Brain microvascular endothelial cell (primary cell): ENCODE results near the gene RHOD.

Source experiments
- DNase-seq: peaks from one replicate; pipeline ENCODE4 v3.0.0-alpha.2; 2020
- H3K27ac ChIP-seq: fragments of 250-450 bp; sonication (Bioruptor Pico); 2 replicates; pipeline ENCODE4 v1.5.1; 2020; ENCODE audit warnings: mild to moderate bottlenecking, moderate library complexity
- H3K27me3 ChIP-seq: fragments of 250-450 bp; sonication (Bioruptor Pico); replicated peaks from 2 replicates; pipeline ENCODE4 v1.5.1; 2020; ENCODE audit warnings: mild to moderate bottlenecking
- H3K36me3 ChIP-seq: fragments of 250-450 bp; sonication (Bioruptor Pico); replicated peaks from 2 replicates; pipeline ENCODE4 v1.5.1; 2020; ENCODE audit warnings: mild to moderate bottlenecking
- H3K4me3 ChIP-seq: 2 replicates; pipeline ENCODE4 v1.5.1; 2011; ENCODE audit warnings: low read depth, mild to moderate bottlenecking, control low read depth, low read length, moderate library complexity
- CTCF ChIP-seq: IDR thresholded peaks from 2 replicates; pipeline ENCODE4 v1.5.1; 2011; ENCODE audit warnings: low read depth, mild to moderate bottlenecking, moderate library complexity, low read length, control low read depth, inconsistent platforms; ENCODE audit errors: missing control alignments
- in situ Hi-C: cut with HindIII; loops from 2 replicates; pipeline ENCODE4 v1.10.0; 2017; ENCODE audit warnings: low sequenced_read_pairs, low pct_ligation_motif_present

Gene RHOD

GRCh38 chr11:67015048-67015447, 41.6 kb upstream of the RHOD start:
- H3K27ac ChIP-seq = no peak overlapping the region
- TF ChIP-seq CTCF = no peak
- in situ Hi-C loops = no loop called here
- no peaks in the 10 kb centered on the region for H3K27me3 ChIP-seq
- H3K4me3 ChIP-seq = no peak overlapping the region
- no peak for DNase-seq
- H3K36me3 ChIP-seq = no peaks in the 10 kb centered on the region

GRCh38 chr11:67016550-67016949, 40.1 kb upstream of the RHOD start:
- Histone ChIP-seq H3K36me3 (no peaks in the 10 kb centered on the region), H3K4me3 (no peak overlapping the region), H3K27ac (no peak overlapping the region), H3K27me3 (no peaks in the 10 kb centered on the region)
- no peak for TF ChIP-seq CTCF
- in situ Hi-C loops = no loop called here
- no peak for DNase-seq

- in situ Hi-C loops = no loop called here
- no peak for TF ChIP-seq CTCF
- no peak overlapping the region for H3K27ac ChIP-seq
- H3K4me3 ChIP-seq = no peak overlapping the region
- DNase-seq = no peak
- no peaks in the 10 kb centered on the region for H3K27me3 ChIP-seq
- H3K36me3 ChIP-seq = no peaks in the 10 kb centered on the region
Measured at GRCh38 chr11:67020949-67021348, 35.7 kb upstream of the RHOD start.

GRCh38 chr11:67022341-67022933, 34.2 kb upstream of the RHOD start:
- H3K4me3 ChIP-seq = peak overlapping the region; percentile 45
- in situ Hi-C loops = no loop called here
- H3K36me3 ChIP-seq = no peaks in the 10 kb centered on the region
- peak; percentile 40 for DNase-seq
- H3K27me3 ChIP-seq = no peaks in the 10 kb centered on the region
- no peak for TF ChIP-seq CTCF
- H3K27ac ChIP-seq = no peak overlapping the region

- Histone ChIP-seq H3K27me3 (no peaks in the 10 kb centered on the region), H3K36me3 (no peaks in the 10 kb centered on the region), H3K4me3 (peak within 1 kb of the TSS; percentile 46), H3K27ac (no peak within 1 kb of the TSS)
- TF ChIP-seq CTCF = no peak
- no peak for DNase-seq
- in situ Hi-C loops = no loop called here
Measured at GRCh38 chr11:67022961-67023956, 33.4 kb upstream of the RHOD start, which contains the start of gene SYT12. Gene SYT12, plus strand, starts transcription at chr11:67023134. Its CDS starts 7,011 bp downstream, at chr11:67030145.
